Cardiac muscle cell (in vitro differentiated cells and primary cell): Measurements from ENCODE around the gene MPDZ. TPM values are rescaled to one million over a fixed set of nuclear protein-coding genes. Genes with fewer than 3 reads are reported as not detected.

Experiments
- DNase-seq, 2 donors: peaks; one replicate each; pipeline versions ENCODE4 v3.0.0 to v3.0.0-alpha.2; 2010 to 2017; ENCODE audit warnings: low read depth in 1 of 2, low spot score in 1 of 2
- H3K27ac ChIP-seq: fragments of 200-600 bp; sonication (generic); 2 replicates; pipeline ENCODE4 v1.5.1; 2016
- H3K27me3 ChIP-seq: fragments of 200-600 bp; sonication (generic); 2 replicates; pipeline ENCODE4 v1.6.0; 2016; ENCODE audit warnings: control low read depth
- H3K36me3 ChIP-seq: fragments of 200-600 bp; sonication (generic); 2 replicates; pipeline ENCODE4 v1.5.1; 2016; ENCODE audit warnings: control low read depth
- H3K4me1 ChIP-seq: fragments of 200-600 bp; sonication (generic); 2 replicates; pipeline ENCODE4 v1.8.1; 2017; ENCODE audit warnings: low read depth, mild to moderate bottlenecking, mixed run types
- H3K4me3 ChIP-seq: fragments of 200-600 bp; sonication (generic); 2 replicates; pipeline ENCODE4 v1.5.1; 2016; ENCODE audit warnings: mild to moderate bottlenecking
- H3K9me3 ChIP-seq: fragments of 200-600 bp; sonication (generic); 2 replicates; pipeline ENCODE4 v1.5.1; 2017; ENCODE audit warnings: low read depth, mild to moderate bottlenecking, control low read depth
- polyA plus RNA-seq: library from polyadenylated mRNA; unstranded; fragments of >200 nt; fragmentation: Nextera tagmentation; extraction: Ambion mirVana; gene quantifications from 2 replicates; pipeline ENCODE4 v1.2.1, GENCODE V29; 2016
- total RNA-seq: library from RNA; depleted of rRNA; stranded (reverse); fragments of >200 nt; gene quantifications from 2 replicates; pipeline ENCODE4 v1.2.3, GENCODE V29; 2016
- TF ChIP-seq, protein P1 (sequence below): IDR thresholded peaks from 2 replicates; pipeline ENCODE4 v1.5.1; 2012; ENCODE audit warnings: low read depth, mild to moderate bottlenecking, low read length

Gene MPDZ
- total and polyA plus RNA-seq, 2 experiments from 2014 or later = 31.3 to 83.1 TPM

DNA sequence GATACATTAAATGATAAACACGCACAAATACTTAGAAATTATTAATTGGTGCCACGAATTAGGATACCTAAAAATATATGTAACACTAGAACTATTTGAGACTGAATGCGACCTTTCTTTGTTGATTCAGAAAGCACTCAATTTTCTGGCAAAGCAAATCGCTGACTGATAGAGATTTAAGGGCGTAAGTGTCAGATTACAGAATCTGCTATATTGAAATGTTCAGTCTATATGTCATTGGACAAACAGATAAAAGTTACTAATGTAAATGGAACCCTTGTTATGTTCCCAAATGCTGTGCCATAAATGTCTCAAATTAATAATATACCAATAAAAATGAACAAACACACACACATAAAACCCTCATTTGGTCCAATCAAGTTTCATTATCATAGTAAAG lies 137.9 kb downstream of the MPDZ start:
- peaks cover 9% of the 10 kb centered on the region for H3K36me3 ChIP-seq
- no peaks in the 10 kb centered on the region for H3K27me3 ChIP-seq
- H3K27ac ChIP-seq = no peak overlapping the region
- no peak overlapping the region for H3K4me3 ChIP-seq
- no peak for DNase-seq
- peaks cover 4% of the 10 kb centered on the region for H3K4me1 ChIP-seq
- TF ChIP-seq, protein P1, sequence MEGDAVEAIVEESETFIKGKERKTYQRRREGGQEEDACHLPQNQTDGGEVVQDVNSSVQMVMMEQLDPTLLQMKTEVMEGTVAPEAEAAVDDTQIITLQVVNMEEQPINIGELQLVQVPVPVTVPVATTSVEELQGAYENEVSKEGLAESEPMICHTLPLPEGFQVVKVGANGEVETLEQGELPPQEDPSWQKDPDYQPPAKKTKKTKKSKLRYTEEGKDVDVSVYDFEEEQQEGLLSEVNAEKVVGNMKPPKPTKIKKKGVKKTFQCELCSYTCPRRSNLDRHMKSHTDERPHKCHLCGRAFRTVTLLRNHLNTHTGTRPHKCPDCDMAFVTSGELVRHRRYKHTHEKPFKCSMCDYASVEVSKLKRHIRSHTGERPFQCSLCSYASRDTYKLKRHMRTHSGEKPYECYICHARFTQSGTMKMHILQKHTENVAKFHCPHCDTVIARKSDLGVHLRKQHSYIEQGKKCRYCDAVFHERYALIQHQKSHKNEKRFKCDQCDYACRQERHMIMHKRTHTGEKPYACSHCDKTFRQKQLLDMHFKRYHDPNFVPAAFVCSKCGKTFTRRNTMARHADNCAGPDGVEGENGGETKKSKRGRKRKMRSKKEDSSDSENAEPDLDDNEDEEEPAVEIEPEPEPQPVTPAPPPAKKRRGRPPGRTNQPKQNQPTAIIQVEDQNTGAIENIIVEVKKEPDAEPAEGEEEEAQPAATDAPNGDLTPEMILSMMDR = no peak
- no peaks in the 10 kb centered on the region for H3K9me3 ChIP-seq

GRCh38 chr9:13140843-13141592 lies 138.5 kb downstream of the MPDZ start:
- peak in 1 of 2 donors; percentile 17 for DNase-seq
- no peak overlapping the region for H3K27ac ChIP-seq
- H3K4me1 ChIP-seq = peaks cover 4% of the 10 kb centered on the region
- peaks cover 9% of the 10 kb centered on the region for H3K36me3 ChIP-seq
- no peaks in the 10 kb centered on the region for H3K9me3 ChIP-seq
- H3K27me3 ChIP-seq = no peaks in the 10 kb centered on the region
- H3K4me3 ChIP-seq = no peak overlapping the region
- TF ChIP-seq, protein P1 = no peak

DNA sequence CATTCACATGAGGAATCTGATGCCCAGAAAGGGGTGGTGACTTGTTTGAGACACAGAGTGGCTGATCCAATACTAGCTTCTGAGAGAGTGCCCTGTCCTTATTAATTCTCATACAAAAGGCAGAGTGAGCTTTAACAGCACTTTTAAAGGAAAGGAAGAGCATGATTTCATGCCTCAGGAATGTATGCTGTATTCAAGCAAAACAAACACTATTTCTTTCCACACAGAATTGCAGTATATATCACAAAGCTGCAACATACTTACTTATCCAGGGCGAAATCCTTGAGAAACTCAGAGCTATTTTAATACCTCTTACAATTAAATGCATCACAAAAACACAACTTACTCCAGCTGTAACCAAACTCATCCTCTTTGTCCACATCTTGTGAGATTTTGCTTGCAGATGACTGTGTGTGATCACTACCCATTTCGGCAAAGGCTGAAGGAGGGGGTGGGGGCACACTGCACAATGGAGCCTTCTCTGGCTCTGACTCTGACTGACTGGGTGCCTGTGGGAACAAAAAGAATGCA lies 139.8 kb downstream of the MPDZ start:
- H3K9me3 ChIP-seq = no peaks in the 10 kb centered on the region
- DNase-seq = peak in 1 of 2 donors; percentile 90
- H3K27ac ChIP-seq = no peak overlapping the region
- H3K36me3 ChIP-seq = peaks cover 22% of the 10 kb centered on the region
- H3K4me3 ChIP-seq = no peak overlapping the region
- TF ChIP-seq, protein P1 = no peak
- H3K27me3 ChIP-seq = no peaks in the 10 kb centered on the region
- H3K4me1 ChIP-seq = peaks cover 4% of the 10 kb centered on the region

- DNase-seq = no peak
- H3K27ac ChIP-seq = no peak overlapping the region
- TF ChIP-seq, protein P1 = no peak
- peaks cover 4% of the 10 kb centered on the region for H3K4me1 ChIP-seq
- no peaks in the 10 kb centered on the region for H3K9me3 ChIP-seq
- H3K36me3 ChIP-seq = peaks cover 37% of the 10 kb centered on the region
- no peaks in the 10 kb centered on the region for H3K27me3 ChIP-seq
- H3K4me3 ChIP-seq = no peak overlapping the region
Measured at GRCh38 chr9:13137426-13137825, 142.1 kb downstream of the MPDZ start.

GRCh38 chr9:13131991-13132390 lies 147.5 kb downstream of the MPDZ start:
- TF ChIP-seq, protein P1 = no peak
- H3K36me3 ChIP-seq = peaks cover 45% of the 10 kb centered on the region
- no peaks in the 10 kb centered on the region for H3K27me3 ChIP-seq
- no peak for DNase-seq
- no peak overlapping the region for H3K4me3 ChIP-seq
- H3K4me1 ChIP-seq = no peaks in the 10 kb centered on the region
- H3K27ac ChIP-seq = no peak overlapping the region
- no peaks in the 10 kb centered on the region for H3K9me3 ChIP-seq
